HEK293 (cell line): ENCODE measurements around the gene STBD1.

Source experiments
- CTCF ChIA-PET: fragments of 350-600 bp; formaldehyde crosslinking; extraction: SDS; loops from one replicate; lab custom pipeline; 2021; ENCODE audit warnings: antibody characterized with exemption; lab: Yijun Ruan, JAX
- POLR2A ChIA-PET: fragments of 300-600 bp; formaldehyde crosslinking; extraction: SDS; loops from one replicate; lab custom pipeline; 2020; ENCODE audit warnings: antibody characterized with exemption, inconsistent platforms; lab: Yijun Ruan, JAX
- H3K27ac ChIP-seq: fragments of 200-500 bp; sonication (Bioruptor generic); 2 replicates; pipeline ENCODE4 v1.5.1; 2014; ENCODE audit warnings: low read depth, low read length, control low read depth, inconsistent platforms; ENCODE audit errors: extremely low read depth
- H3K36me3 ChIP-seq, 2 experiments: fragments of 200-500 bp in 1 of 2; sonication (Bioruptor generic) in 1 of 2; 1 replicate in 1 of 2; 2 replicates in 1 of 2; pipeline ENCODE4 v1.5.1; 2014 to 2017; ENCODE audit warnings: inconsistent platforms in 2 of 2, low read length in 2 of 2; ENCODE audit not compliant: control insufficient read depth in 2 of 2, insufficient read depth in 1 of 2
- H3K4me1 ChIP-seq: fragments of 200-500 bp; sonication (Bioruptor generic); 2 replicates; pipeline ENCODE4 v1.5.1; 2014; ENCODE audit warnings: mild to moderate bottlenecking, low read length, inconsistent platforms; ENCODE audit not compliant: control insufficient read depth, insufficient read depth
- H3K4me3 ChIP-seq: 2 replicates; pipeline ENCODE4 v1.5.1; 2011; ENCODE audit warnings: low read depth, mild to moderate bottlenecking, control low read depth, low read length, moderate library complexity
- H3K9me3 ChIP-seq: fragments of 200-500 bp; sonication (Bioruptor generic); 2 replicates; pipeline ENCODE4 v1.5.1; 2014; ENCODE audit warnings: low read depth, low read length, inconsistent platforms; ENCODE audit not compliant: control insufficient read depth, insufficient read depth
- TCF7L2 ChIP-seq: IDR thresholded peaks from 2 replicates; pipeline ENCODE4 v1.6.1; 2011; ENCODE audit warnings: low read depth, mild to moderate bottlenecking, inconsistent platforms, low read length, moderate library complexity, borderline replicate concordance
- ZEB2 ChIP-seq: fragments of 450-650 bp; formaldehyde crosslinking; IDR thresholded peaks from 2 replicates; pipeline ENCODE4 v1.5.1; 2016; ENCODE audit warnings: missing biosample characterization, missing genetic modification characterization
- ZFP41 ChIP-seq: fragments of 450-650 bp; formaldehyde crosslinking; IDR thresholded peaks from 2 replicates; pipeline ENCODE4 v1.5.1; 2016; ENCODE audit warnings: missing biosample characterization, missing genetic modification characterization, borderline replicate concordance
- ZNF132 ChIP-seq: fragments of 450-650 bp; formaldehyde crosslinking; IDR thresholded peaks from 2 replicates; pipeline ENCODE4 v1.5.1; 2017; ENCODE audit warnings: missing biosample characterization, missing genetic modification characterization, borderline replicate concordance
- ZNF184 ChIP-seq: fragments of 450-650 bp; IDR thresholded peaks from 2 replicates; pipeline ENCODE4 v1.5.1; 2018; ENCODE audit warnings: missing biosample characterization, mild to moderate bottlenecking, missing genetic modification characterization
- ZNF341 ChIP-seq: fragments of 450-650 bp; formaldehyde crosslinking; IDR thresholded peaks from 2 replicates; pipeline ENCODE4; 2016; ENCODE audit warnings: low read depth, missing biosample characterization, missing genetic modification characterization
- ZNF555 ChIP-seq: fragments of 450-650 bp; formaldehyde crosslinking; conservative IDR thresholded peaks from 2 replicates; pipeline ENCODE4 v1.5.1; 2017; ENCODE audit warnings: missing biosample characterization, mild to moderate bottlenecking, missing genetic modification characterization, inconsistent platforms
- ZNF560 ChIP-seq: fragments of 450-650 bp; formaldehyde crosslinking; IDR thresholded peaks from 2 replicates; pipeline ENCODE4 v1.5.1; 2017; ENCODE audit warnings: missing biosample characterization, missing genetic modification characterization, borderline replicate concordance
- ZNF830 ChIP-seq: fragments of 450-650 bp; IDR thresholded peaks from 2 replicates; pipeline ENCODE4 v1.5.0; 2018; ENCODE audit warnings: missing biosample characterization, missing genetic modification characterization, low read depth, mild to moderate bottlenecking, moderate library complexity
- TF ChIP-seq, protein P1 (sequence below): fragments of 450-650 bp; formaldehyde crosslinking; IDR thresholded peaks from 2 replicates; pipeline ENCODE4 v1.5.1; 2016; ENCODE audit warnings: missing biosample characterization, missing genetic modification characterization
- TF ChIP-seq, protein P2 (sequence below): fragments of 450-650 bp; formaldehyde crosslinking; IDR thresholded peaks from 2 replicates; pipeline ENCODE4 v1.5.1; 2016; ENCODE audit warnings: missing biosample characterization, missing genetic modification characterization

Gene STBD1

GRCh38 chr4:76256968-76257367 is 49.6 kb upstream of the STBD1 start:
- Histone ChIP-seq H3K27ac (no peak overlapping the region), H3K9me3 (no peaks in the 10 kb centered on the region), H3K4me1 (no peaks in the 10 kb centered on the region), H3K4me3 (no peak overlapping the region), H3K36me3 (no peaks in the 10 kb centered on the region)
- POLR2A ChIA-PET, result no interaction called here
- TF ChIP-seq, protein P1, sequence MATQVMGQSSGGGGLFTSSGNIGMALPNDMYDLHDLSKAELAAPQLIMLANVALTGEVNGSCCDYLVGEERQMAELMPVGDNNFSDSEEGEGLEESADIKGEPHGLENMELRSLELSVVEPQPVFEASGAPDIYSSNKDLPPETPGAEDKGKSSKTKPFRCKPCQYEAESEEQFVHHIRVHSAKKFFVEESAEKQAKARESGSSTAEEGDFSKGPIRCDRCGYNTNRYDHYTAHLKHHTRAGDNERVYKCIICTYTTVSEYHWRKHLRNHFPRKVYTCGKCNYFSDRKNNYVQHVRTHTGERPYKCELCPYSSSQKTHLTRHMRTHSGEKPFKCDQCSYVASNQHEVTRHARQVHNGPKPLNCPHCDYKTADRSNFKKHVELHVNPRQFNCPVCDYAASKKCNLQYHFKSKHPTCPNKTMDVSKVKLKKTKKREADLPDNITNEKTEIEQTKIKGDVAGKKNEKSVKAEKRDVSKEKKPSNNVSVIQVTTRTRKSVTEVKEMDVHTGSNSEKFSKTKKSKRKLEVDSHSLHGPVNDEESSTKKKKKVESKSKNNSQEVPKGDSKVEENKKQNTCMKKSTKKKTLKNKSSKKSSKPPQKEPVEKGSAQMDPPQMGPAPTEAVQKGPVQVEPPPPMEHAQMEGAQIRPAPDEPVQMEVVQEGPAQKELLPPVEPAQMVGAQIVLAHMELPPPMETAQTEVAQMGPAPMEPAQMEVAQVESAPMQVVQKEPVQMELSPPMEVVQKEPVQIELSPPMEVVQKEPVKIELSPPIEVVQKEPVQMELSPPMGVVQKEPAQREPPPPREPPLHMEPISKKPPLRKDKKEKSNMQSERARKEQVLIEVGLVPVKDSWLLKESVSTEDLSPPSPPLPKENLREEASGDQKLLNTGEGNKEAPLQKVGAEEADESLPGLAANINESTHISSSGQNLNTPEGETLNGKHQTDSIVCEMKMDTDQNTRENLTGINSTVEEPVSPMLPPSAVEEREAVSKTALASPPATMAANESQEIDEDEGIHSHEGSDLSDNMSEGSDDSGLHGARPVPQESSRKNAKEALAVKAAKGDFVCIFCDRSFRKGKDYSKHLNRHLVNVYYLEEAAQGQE (tag by site-specific recombination), result 0 out of 2 replicates have a peak, but pooled peaks have one; percentile 12
- TF ChIP-seq ZNF830 (tag by site-specific recombination), result no peak
- CTCF ChIA-PET, result no interaction called here

GRCh38 chr4:76257824-76258223 is 48.7 kb upstream of the STBD1 start:
- ChIA-PET POLR2A (no interaction called here), CTCF (no interaction called here)
- Histone ChIP-seq H3K4me3 (no peak overlapping the region), H3K36me3 (no peaks in the 10 kb centered on the region), H3K27ac (no peak overlapping the region), H3K9me3 (no peaks in the 10 kb centered on the region)
- TF ChIP-seq ZFP41 (tag by site-specific recombination), result no peak
- TF ChIP-seq, all 188 proteins: peak for 0
- no peaks in the 10 kb centered on the region for H3K4me1 ChIP-seq

- Histone ChIP-seq H3K27ac (no peak overlapping the region), H3K36me3 (no peaks in the 10 kb centered on the region), H3K4me3 (no peak overlapping the region), H3K9me3 (no peaks in the 10 kb centered on the region), H3K4me1 (no peaks in the 10 kb centered on the region)
- no peak for TF ChIP-seq ZNF555 (tag by site-specific recombination)
- no peak for TF ChIP-seq ZNF184 (tag by site-specific recombination)
- TF ChIP-seq, protein P2, sequence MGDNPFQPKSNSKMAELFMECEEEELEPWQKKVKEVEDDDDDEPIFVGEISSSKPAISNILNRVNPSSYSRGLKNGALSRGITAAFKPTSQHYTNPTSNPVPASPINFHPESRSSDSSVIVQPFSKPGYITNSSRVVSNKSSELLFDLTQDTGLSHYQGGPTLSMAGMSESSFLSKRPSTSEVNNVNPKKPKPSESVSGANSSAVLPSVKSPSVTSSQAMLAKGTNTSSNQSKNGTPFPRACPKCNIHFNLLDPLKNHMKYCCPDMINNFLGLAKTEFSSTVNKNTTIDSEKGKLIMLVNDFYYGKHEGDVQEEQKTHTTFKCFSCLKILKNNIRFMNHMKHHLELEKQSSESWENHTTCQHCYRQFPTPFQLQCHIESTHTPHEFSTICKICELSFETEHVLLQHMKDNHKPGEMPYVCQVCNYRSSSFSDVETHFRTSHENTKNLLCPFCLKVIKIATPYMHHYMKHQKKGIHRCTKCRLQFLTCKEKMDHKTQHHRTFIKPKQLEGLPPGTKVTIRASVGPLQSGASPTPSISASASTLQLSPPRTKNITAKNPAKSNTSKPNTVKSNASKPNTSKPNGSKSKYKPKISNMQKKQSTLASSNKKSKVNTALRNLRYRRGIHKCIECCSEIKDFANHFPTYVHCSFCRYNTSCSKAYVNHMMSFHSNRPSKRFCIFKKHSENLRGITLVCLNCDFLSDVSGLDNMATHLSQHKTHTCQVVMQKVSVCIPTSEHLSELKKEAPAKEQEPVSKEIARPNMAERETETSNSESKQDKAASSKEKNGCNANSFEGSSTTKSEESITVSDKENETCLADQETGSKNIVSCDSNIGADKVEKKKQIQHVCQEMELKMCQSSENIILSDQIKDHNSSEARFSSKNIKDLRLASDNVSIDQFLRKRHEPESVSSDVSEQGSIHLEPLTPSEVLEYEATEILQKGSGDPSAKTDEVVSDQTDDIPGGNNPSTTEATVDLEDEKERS (tag by site-specific recombination), result no peak
- no peak for TF ChIP-seq TCF7L2
- no peak for TF ChIP-seq ZNF341 (tag by site-specific recombination)
- TF ChIP-seq ZNF132 (tag by site-specific recombination), result no peak
- no peak for TF ChIP-seq ZEB2 (tag by site-specific recombination)
- TF ChIP-seq ZNF560 (tag by site-specific recombination), result no peak
- CTCF ChIA-PET, result no interaction called here
- POLR2A ChIA-PET, result interaction anchor here (0.7 kb wide), 1 partner anchor 158 kb away, joined by 3 read pairs; no protein-coding TSS in a partner anchor
Measured at GRCh38 chr4:76260571-76260970, 46.0 kb upstream of the STBD1 start.
